Activated T-helper 1 cell treated with anti-CD3 and anti-CD28 coated beads, Interleukin-2, amount 50 U/mL, for 16 hours (primary cell): ENCODE measurements around the gene ZMYND11.
"Not testable (repeated sequence)": the region's sequence is repeated elsewhere in the genome, so short reads cannot be mapped to it uniquely, and the experiment has no call there.

Source experiments
- DNase-seq, 2 donors: peaks; one replicate each; pipeline ENCODE4 v3.0.0-alpha.2; 2020; ENCODE audit warnings: low read depth in 1 of 2, low spot score in 1 of 2

Gene ZMYND11

DNA sequence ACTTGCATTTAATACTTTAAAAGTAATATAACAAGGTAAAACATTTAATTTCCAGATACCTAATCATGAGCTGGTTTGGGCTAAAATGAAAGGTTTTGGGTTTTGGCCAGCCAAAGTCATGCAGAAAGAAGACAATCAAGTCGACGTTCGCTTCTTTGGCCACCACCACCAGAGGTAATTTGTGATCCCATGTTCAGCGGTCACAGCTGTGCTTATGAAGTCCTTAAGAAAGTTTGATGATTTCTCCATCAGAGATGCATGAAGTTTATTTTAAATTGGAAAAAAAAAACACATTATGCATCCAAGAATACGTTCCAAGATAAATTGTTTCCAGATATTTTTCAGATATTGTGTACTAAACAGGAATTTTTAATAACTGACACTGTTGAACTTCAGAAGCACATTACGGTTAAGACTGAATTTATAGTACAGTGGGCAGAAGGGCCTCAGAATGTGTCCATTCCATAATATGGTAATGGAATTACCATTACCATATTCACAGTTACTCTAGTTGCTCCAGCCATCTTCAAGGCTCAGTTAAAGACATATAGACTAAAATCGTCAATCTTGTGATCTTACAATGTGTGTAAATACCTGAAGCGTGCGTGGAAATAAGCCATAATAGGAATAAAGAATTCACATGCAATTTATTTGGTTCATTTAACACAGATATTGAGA is 106.8 kb downstream of the ZMYND11 start:
- DNase-seq, result no peak

DNA sequence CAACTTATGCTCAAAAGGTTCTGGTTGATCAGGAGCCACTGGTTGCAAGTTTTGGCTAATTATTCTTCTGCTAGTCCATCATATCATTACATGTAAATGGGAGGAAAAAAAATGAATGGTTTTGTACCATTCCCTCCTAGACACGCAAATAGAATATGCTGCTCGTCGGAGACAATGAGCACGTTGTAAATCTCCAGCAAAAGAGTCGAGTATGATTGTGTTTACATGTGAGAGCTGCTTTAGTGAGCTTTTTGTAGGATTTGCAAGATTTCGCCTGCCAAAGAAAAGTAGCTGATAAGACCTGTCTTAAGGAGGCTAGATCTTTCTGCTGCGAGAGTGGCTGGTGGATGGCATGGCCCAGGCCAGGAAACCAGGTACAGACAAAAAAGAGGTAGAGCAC is 109.0 kb downstream of the ZMYND11 start:
- no peak for DNase-seq

DNA sequence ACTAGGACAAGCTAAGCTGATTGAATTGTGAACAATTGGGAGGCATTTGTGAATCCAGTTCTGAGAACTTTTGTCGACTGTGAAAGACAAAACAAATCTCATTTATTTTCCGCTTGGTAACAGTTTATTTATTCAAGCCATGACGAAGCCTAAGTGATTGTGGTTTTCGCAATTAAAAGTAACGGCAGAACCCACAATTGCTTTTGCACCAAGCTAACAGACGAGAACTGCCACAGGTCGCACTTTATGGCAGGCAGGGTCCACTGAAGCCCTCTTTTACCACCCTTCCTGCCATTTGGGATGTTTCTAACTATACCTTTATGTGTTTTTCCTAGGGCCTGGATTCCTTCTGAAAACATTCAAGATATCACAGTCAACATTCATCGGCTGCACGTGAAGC is 111.2 kb downstream of the ZMYND11 start:
- no peak for DNase-seq

- no peak for DNase-seq
Observed at GRCh38 chr10:247480-247879, 112.2 kb downstream of the ZMYND11 start.

- DNase-seq, result no peak
Observed at GRCh38 chr10:248307-248706, 113.1 kb downstream of the ZMYND11 start.

DNA sequence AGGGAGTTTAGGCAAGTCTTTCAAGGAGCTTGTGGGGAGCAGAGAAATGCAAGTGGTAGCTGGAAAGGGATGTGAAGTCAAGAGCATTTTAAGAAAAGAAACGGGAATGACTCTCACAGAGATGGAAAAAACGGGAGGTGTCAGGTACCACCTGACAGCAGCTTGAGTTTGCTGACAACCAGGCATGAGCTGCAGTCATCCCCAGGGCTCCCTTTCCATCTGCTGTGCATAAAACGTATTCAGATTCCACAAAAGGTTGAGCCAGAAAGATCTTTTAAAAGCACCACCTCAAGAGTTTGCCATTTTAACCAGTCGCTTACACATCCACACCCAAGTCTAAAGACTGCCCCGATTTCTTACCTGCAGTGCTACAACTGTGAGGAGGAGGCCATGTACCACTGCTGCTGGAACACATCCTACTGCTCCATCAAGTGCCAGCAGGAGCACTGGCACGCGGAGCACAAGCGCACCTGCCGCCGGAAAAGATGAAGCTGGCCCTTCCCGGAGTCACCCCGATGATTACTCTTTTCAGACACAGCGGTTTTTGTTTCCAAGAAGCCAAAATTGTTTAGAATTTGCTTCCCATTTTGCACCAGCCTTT is 116.8 kb downstream of the ZMYND11 start:
- no peak for DNase-seq

- DNase-seq, result no peak
Observed at GRCh38 chr10:260819-261429, 125.7 kb downstream of the ZMYND11 start.

DNA sequence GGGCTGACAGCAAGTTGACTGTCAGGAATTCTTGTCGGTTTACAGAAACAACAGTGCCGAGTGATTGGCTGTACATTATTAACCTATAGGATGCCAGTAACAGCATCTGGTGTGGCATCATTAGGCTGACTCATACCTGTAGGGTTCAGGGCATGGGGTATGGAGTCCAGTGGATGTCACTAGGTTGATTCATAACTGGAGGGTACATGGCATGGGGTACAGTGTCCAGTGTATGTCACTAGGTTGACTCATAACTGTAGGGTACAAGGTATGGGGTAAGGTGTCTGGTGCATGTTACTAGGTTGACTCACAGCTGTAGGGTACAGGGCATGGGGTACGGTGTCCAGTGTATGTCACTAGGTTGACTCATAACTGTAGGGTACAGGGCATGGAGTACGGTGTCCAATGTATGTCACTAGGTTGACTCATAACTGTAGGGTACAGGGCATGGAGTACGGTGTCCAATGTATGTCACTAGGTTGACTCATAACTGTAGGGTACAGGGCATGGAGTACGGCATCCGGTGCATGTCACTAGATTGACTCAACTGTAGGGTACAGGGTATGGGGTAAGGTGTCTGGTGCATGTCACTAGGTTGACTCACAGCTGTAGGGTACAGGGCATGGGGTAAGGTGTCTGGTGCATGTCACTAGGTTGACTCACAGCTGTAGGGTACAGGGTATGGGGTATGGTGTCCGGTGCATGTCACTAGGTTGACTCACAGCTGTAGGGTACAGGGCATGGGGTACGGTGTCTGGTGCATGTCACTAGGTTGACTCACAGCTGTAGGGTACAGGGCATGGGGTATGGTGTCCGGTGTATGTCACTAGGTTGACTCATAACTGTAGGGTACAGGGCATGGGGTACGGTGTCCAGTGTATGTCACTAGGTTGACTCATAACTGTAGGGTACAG is 129.2 kb downstream of the ZMYND11 start:
- not testable (repeated sequence) for DNase-seq

- DNase-seq, result not testable (repeated sequence)
Observed at GRCh38 chr10:265074-265440, 129.8 kb downstream of the ZMYND11 start.

GRCh38 chr10:265816-266588 is 130.7 kb downstream of the ZMYND11 start:
- not testable (repeated sequence) for DNase-seq

DNA sequence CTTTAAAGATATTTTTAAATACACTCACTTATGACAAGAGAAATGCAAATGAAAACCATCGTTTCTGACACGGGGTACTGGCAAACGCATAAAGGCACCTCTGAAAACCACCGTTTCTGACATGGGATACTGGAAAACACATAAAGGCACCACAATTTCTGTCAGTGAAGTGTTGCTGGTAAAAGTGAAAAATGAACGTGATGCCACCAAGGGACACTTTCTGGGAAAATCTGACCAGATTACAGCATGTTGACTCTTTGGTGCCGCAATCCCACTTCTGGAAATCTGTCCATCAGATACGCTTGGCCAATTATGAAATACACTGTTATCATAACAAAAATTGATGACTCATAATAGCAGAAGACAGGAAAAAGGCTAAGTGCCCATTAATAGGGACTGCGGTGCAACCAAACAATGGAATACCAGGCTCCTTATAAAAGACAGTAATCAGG is 131.7 kb downstream of the ZMYND11 start:
- DNase-seq, result no peak

DNA sequence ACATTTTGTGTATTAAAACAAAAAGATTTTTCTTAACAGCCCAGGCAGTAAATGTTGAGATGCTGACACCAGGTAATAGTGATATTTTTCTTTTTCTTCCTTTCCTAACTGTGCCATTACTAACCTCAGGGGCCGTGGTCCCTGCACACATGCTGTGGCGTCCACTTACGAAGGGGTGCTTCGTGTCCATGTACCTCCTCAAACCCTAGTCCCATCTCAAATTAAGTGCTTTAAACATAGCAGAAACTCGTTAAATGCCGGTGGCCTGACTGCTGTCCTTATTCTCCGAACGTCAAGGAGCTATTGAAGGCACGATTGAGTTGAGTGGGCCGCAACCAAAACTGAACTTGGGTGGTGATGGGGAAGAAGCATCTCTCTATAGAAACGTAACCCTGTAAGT is 132.4 kb downstream of the ZMYND11 start:
- no peak for DNase-seq

GRCh38 chr10:269440-270074 is 134.3 kb downstream of the ZMYND11 start:
- no peak for DNase-seq

GRCh38 chr10:271201-271600 is 135.9 kb downstream of the ZMYND11 start:
- no peak for DNase-seq

DNA sequence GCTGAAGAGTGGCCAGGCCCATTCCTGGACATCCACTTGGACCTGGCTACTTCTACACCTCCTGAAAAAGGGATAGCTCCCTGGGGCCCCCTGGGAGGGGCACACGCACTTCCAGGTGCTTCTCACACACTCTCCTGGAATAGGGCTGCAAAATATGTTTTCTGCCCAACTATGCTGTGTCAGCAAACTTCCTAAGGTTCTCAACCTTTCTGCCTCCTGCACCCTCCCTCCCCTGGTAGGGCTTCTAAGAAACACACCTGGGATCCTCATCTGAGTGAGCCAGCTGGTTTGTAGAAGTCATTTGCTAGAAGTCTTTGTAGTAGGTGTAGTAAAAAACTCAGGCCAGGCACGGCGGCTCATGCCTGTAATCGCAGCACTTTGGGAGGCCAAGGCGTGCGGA is 136.5 kb downstream of the ZMYND11 start:
- no peak for DNase-seq

DNA sequence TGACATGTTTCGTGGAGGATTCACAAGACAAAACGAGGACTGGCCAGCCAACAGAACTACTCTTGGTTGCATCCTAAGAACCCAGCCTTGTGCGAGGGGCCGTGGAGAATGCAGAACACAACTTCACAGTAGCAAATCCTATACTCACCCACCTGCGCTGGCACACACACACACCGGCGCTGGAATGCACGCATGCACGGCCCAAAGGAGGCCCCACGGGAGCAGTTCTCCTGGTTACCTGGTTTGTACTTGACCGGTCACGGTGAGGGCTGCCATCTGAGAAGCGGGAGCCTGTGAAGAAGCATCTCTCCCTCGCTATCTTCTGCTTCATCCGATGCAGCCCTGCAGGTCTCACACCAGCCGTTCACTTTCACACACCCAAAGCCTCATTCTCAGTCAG is 137.8 kb downstream of the ZMYND11 start:
- DNase-seq, result no peak

DNA sequence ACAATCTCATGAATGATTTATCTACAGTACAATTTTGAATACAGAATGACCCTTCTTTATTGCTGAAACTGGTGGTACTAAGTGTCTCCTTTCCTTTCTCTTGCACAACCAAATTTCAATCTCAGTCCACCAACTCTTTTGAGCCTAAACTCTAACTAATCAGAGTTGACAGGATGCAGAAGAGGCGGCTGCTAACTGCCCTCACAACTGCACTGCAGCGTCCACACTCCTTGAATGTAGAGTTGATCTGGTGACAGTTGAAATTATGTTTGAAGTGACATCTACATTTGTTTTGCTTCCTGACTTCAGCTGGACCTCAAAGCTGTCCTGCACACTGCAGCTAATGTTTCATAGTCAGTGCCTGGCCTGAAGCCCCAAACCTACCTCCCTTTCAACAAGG is 139.6 kb downstream of the ZMYND11 start:
- DNase-seq, result no peak

GRCh38 chr10:275680-276079 is 140.4 kb downstream of the ZMYND11 start:
- DNase-seq, result no peak

- no peak for DNase-seq
Observed at GRCh38 chr10:277963-278362, 142.7 kb downstream of the ZMYND11 start.

DNA sequence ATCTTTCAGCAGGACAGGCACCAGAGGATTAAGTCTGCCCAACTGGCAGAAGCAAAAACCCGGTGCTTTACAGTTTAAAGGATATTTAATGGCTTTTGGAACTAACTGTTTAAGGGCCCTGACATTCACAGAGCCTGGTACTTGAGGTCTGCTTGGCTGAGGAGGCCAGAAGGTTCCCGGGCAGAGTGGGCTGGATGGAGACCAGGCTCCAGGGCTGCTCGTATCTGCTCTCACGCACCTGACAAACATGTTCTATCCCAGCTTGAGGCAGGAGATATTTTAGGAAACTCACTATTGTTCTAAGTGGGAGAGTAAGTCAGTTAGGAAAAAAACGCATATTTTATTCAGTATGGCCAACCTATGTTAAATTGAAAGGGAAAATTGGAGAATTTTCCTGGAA is 143.5 kb downstream of the ZMYND11 start:
- DNase-seq, result no peak
